HepG2 (cell line): ENCODE measurements around the gene SKIDA1. TPM values are rescaled to one million over a fixed set of nuclear protein-coding genes. Genes with fewer than 3 reads are reported as not detected.
A peak's percentile ranks its signal among the peaks of the same experiment; 100 is the strongest.

ENCODE experiments used
- EP300 ChIP-seq, 3 experiments: sonication (generic) in 1 of 3; formaldehyde crosslinking in 1 of 3; IDR thresholded peaks; 2 replicates each; pipeline versions ENCODE4 v1.5.1 to v1.6.1; 2011 to 2020; ENCODE audit warnings: low read depth in 2 of 3, low read length in 2 of 3, borderline replicate concordance in 1 of 3, improper control_type of control experiment in 1 of 3, mild to moderate bottlenecking in 1 of 3, missing genetic modification reagents in 1 of 3, moderate library complexity in 1 of 3
- KDM5B ChIP-seq: sonication (generic); formaldehyde crosslinking; IDR thresholded peaks from 2 replicates; pipeline ENCODE4 v1.4.0; 2020; ENCODE audit warnings: missing genetic modification reagents, mild to moderate bottlenecking, borderline replicate concordance
- NFKBIZ ChIP-seq: IDR thresholded peaks from 2 replicates; pipeline ENCODE4 v1.6.1; 2018; ENCODE audit warnings: missing genetic modification reagents, missing compliant biosample characterization
- POLR2A ChIP-seq, 2 experiments: IDR thresholded peaks; 2 replicates each; pipeline ENCODE4 v1.6.1; 2011; ENCODE audit warnings: low read depth in 2 of 2, low read length in 2 of 2, mild to moderate bottlenecking in 1 of 2, moderate library complexity in 1 of 2; ENCODE audit not compliant: insufficient read depth in 1 of 2
- TBX3 ChIP-seq: fragments of 450-650 bp; IDR thresholded peaks from 2 replicates; pipeline ENCODE4 v1.6.1; 2017; ENCODE audit warnings: antibody characterized with exemption, mild to moderate bottlenecking, inconsistent platforms, borderline replicate concordance
- ZKSCAN5 ChIP-seq: sonication (generic); formaldehyde crosslinking; IDR thresholded peaks from 2 replicates; pipeline ENCODE4 v1.5.1; 2020; ENCODE audit warnings: mild to moderate bottlenecking, missing genetic modification reagents
- ZNF121 ChIP-seq: sonication (generic); formaldehyde crosslinking; IDR thresholded peaks from 2 replicates; pipeline ENCODE4 v1.5.0; 2020; ENCODE audit warnings: mild to moderate bottlenecking, missing genetic modification reagents
- ZNF329 ChIP-seq: sonication (generic); formaldehyde crosslinking; IDR thresholded peaks from 2 replicates; pipeline ENCODE4 v1.9.0; 2021; ENCODE audit warnings: low read depth, mild to moderate bottlenecking, missing genetic modification reagents
- ZNF747 ChIP-seq: sonication (generic); formaldehyde crosslinking; IDR thresholded peaks from 2 replicates; pipeline ENCODE4 v1.8.1; 2023; ENCODE audit warnings: missing genetic modification reagents, mild to moderate bottlenecking, borderline replicate concordance
- ZNF768 ChIP-seq: sonication (generic); formaldehyde crosslinking; IDR thresholded peaks from 2 replicates; pipeline ENCODE4 v1.4.0; 2020; ENCODE audit warnings: missing genetic modification reagents
- polyA plus RNA-seq, 8 experiments: library from polyadenylated mRNA; depleted of rRNA in 3 of 8; stranded (reverse) in 7 of 8; unstranded in 1 of 8; fragments of >200 nt; fragmentation: Illumina TruSeq in 4 of 8; extraction: Trizol in 4 of 8; gene quantifications; 2 replicates each; pipeline versions ENCODE4 v1.2.1 to v1.2.3, GENCODE V29; 2011 to 2016; ENCODE audit warnings: low read depth in 4 of 8, missing spikeins in 1 of 8, mixed read lengths in 1 of 8; ENCODE audit not compliant: insufficient read depth in 1 of 8
- total RNA-seq, 5 experiments: library from RNA; depleted of rRNA; stranded (reverse); fragments of >200 nt; fragmentation: Illumina TruSeq; extraction: Trizol; gene quantifications; 2 replicates each; pipeline ENCODE4 v1.2.3, GENCODE V29; 2016; ENCODE audit warnings: low read depth in 1 of 5
- TF ChIP-seq, protein P1 (sequence below): sonication (generic); formaldehyde crosslinking; IDR thresholded peaks from 2 replicates; pipeline ENCODE4 v1.9.0; 2021; ENCODE audit warnings: missing genetic modification reagents, mild to moderate bottlenecking, borderline replicate concordance
- TF ChIP-seq, protein P2 (sequence below): sonication (generic); formaldehyde crosslinking; IDR thresholded peaks from 2 replicates; pipeline ENCODE4 v1.5.1; 2020; ENCODE audit warnings: missing genetic modification reagents, mild to moderate bottlenecking, borderline replicate concordance
- TF ChIP-seq, protein P3 (sequence below): conservative IDR thresholded peaks from 2 replicates; pipeline ENCODE4 v1.6.1; 2018; ENCODE audit warnings: missing genetic modification reagents
- TF ChIP-seq, protein P4 (sequence below): sonication (generic); formaldehyde crosslinking; IDR thresholded peaks from 2 replicates; pipeline ENCODE4 v1.5.1; 2020; ENCODE audit warnings: mild to moderate bottlenecking, missing genetic modification reagents, moderate library complexity
- TF ChIP-seq, protein P5 (sequence below): sonication (generic); formaldehyde crosslinking; IDR thresholded peaks from 2 replicates; pipeline ENCODE4 v1.4.0; 2020; ENCODE audit warnings: mild to moderate bottlenecking, missing genetic modification reagents

Gene SKIDA1
- total and polyA plus RNA-seq, 2 of the 13 experiments (the other 11 are each of a cell fraction or from before 2014, with no cell fraction given): 0.73 to 1.5 TPM

DNA sequence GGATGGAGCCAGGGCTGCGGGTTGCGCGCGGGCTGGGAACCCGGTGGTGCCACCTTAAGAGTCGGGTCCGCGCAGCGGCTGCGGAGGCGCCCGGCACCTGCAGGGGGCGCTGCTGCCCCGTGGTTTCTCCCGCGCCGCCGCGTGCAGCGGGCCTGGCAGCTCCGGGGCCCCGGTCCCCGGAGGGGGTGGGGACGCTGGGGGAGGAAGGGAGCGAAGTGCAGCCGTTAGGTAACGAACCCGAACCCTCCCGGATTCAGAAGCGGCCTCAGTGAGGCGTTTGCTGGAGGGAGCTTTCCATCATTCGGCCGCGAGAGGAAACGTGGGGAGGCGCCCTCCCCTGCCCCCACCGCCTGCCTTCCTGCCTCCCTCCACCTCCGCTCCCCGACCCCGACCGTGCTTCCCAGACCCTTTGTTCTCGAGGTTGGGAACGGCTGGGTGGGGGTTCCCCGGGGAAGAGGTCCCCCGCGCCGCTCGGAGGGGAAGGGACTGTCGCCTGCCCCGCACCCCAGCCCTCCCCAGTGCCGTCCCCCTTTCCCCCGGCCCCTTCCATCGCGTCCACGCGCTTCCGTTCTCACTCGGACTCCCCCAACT is 29.6 kb downstream of the SKIDA1 start (continued):
- TF ChIP-seq, protein P1, sequence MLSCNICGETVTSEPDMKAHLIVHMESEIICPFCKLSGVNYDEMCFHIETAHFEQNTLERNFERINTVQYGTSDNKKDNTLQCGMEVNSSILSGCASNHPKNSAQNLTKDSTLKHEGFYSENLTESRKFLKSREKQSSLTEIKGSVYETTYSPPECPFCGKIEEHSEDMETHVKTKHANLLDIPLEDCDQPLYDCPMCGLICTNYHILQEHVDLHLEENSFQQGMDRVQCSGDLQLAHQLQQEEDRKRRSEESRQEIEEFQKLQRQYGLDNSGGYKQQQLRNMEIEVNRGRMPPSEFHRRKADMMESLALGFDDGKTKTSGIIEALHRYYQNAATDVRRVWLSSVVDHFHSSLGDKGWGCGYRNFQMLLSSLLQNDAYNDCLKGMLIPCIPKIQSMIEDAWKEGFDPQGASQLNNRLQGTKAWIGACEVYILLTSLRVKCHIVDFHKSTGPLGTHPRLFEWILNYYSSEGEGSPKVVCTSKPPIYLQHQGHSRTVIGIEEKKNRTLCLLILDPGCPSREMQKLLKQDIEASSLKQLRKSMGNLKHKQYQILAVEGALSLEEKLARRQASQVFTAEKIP (CRISPR knock-in tag): no peak
- TF ChIP-seq, protein P2, sequence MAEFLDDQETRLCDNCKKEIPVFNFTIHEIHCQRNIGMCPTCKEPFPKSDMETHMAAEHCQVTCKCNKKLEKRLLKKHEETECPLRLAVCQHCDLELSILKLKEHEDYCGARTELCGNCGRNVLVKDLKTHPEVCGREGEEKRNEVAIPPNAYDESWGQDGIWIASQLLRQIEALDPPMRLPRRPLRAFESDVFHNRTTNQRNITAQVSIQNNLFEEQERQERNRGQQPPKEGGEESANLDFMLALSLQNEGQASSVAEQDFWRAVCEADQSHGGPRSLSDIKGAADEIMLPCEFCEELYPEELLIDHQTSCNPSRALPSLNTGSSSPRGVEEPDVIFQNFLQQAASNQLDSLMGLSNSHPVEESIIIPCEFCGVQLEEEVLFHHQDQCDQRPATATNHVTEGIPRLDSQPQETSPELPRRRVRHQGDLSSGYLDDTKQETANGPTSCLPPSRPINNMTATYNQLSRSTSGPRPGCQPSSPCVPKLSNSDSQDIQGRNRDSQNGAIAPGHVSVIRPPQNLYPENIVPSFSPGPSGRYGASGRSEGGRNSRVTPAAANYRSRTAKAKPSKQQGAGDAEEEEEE: 0 out of 2 replicates have a peak, but pooled peaks have one; percentile 42
- no peak; the same call in 1 of the 2 replicates for TF ChIP-seq TBX3
- TF ChIP-seq ZNF768 (CRISPR knock-in tag): peak; percentile 68
- peak; percentile 86 to 92 for TF ChIP-seq EP300 (IDR thresholded peaks at IDR 0.05; ENCODE audit: low read depth in 2 of 2, low read length in 2 of 2)
- peak; percentile 93 for TF ChIP-seq EP300 (CRISPR knock-in tag; IDR thresholded peaks at IDR 0.05; ENCODE audit: borderline replicate concordance)
- TF ChIP-seq ZNF121 (CRISPR knock-in tag): peak; percentile 71
- TF ChIP-seq, protein P3, sequence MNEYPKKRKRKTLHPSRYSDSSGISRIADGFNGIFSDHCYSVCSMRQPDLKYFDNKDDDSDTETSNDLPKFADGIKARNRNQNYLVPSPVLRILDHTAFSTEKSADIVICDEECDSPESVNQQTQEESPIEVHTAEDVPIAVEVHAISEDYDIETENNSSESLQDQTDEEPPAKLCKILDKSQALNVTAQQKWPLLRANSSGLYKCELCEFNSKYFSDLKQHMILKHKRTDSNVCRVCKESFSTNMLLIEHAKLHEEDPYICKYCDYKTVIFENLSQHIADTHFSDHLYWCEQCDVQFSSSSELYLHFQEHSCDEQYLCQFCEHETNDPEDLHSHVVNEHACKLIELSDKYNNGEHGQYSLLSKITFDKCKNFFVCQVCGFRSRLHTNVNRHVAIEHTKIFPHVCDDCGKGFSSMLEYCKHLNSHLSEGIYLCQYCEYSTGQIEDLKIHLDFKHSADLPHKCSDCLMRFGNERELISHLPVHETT: peak; percentile 98
- TF ChIP-seq, protein P4, sequence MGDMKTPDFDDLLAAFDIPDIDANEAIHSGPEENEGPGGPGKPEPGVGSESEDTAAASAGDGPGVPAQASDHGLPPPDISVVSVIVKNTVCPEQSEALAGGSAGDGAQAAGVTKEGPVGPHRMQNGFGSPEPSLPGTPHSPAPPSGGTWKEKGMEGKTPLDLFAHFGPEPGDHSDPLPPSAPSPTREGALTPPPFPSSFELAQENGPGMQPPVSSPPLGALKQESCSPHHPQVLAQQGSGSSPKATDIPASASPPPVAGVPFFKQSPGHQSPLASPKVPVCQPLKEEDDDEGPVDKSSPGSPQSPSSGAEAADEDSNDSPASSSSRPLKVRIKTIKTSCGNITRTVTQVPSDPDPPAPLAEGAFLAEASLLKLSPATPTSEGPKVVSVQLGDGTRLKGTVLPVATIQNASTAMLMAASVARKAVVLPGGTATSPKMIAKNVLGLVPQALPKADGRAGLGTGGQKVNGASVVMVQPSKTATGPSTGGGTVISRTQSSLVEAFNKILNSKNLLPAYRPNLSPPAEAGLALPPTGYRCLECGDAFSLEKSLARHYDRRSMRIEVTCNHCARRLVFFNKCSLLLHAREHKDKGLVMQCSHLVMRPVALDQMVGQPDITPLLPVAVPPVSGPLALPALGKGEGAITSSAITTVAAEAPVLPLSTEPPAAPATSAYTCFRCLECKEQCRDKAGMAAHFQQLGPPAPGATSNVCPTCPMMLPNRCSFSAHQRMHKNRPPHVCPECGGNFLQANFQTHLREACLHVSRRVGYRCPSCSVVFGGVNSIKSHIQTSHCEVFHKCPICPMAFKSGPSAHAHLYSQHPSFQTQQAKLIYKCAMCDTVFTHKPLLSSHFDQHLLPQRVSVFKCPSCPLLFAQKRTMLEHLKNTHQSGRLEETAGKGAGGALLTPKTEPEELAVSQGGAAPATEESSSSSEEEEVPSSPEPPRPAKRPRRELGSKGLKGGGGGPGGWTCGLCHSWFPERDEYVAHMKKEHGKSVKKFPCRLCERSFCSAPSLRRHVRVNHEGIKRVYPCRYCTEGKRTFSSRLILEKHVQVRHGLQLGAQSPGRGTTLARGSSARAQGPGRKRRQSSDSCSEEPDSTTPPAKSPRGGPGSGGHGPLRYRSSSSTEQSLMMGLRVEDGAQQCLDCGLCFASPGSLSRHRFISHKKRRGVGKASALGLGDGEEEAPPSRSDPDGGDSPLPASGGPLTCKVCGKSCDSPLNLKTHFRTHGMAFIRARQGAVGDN: peak; percentile 87
- peak; percentile 65; the same call in 1 of the 2 replicates for TF ChIP-seq KDM5B (CRISPR knock-in tag)
- peak in 1 of 2 experiments; percentile 98; a peak in 2 of 4 replicates for TF ChIP-seq POLR2A (IDR thresholded peaks at IDR 0.05; ENCODE audit: insufficient read depth in 1 of 2, low read depth in 2 of 2, low read length in 2 of 2)
- TF ChIP-seq ZNF329 (CRISPR knock-in tag): peak; percentile 61; the same call in 1 of the 2 replicates
- TF ChIP-seq ZKSCAN5 (CRISPR knock-in tag): no peak
- TF ChIP-seq ZNF747 (CRISPR knock-in tag): no peak
- no peak for TF ChIP-seq NFKBIZ (CRISPR knock-in tag)
- TF ChIP-seq, protein P5, sequence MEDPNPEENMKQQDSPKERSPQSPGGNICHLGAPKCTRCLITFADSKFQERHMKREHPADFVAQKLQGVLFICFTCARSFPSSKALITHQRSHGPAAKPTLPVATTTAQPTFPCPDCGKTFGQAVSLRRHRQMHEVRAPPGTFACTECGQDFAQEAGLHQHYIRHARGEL: no peak
